K562 (cell line): ENCODE measurements around the gene SYNM. TPM values are rescaled to one million over a fixed set of nuclear protein-coding genes. Genes with fewer than 3 reads are reported as not detected.

Experiments used
- ATAC-seq: fragments of 200-7000 bp; cut with Tn5 transposase; 3 replicates; pipeline ENCODE4 v1.9.1; 2020; ENCODE audit warnings: moderate library complexity
- BruUV-seq: library from RNA; stranded (reverse); fragments of 400-500 nt; replicated peaks from 2 replicates; lab custom pipeline; 2021; lab: Mats Ljungman, UMichigan
- CTCF ChIA-PET: fragments of 300-600 bp; formaldehyde crosslinking; extraction: SDS; loops from one replicate; lab custom pipeline; 2021; ENCODE audit warnings: low intra/inter-chr PET ratio; lab: Yijun Ruan, JAX
- POLR2A ChIA-PET: fragments of 300-600, 350-650 bp; sonication (Branson Sonifier 250); formaldehyde crosslinking; extraction: SDS; loops from one replicate; lab custom pipeline; 2021; ENCODE audit warnings: antibody characterized with exemption, inconsistent platforms; lab: Yijun Ruan, JAX
- DNase-seq, 4 experiments: peaks; one replicate each; pipeline versions ENCODE4 v3.0.0 to v3.0.0-alpha.2; 2011 to 2018; ENCODE audit warnings: low spot score in 3 of 4, mixed read lengths in 3 of 4; ENCODE audit errors: extremely low read depth in 1 of 4
- FAIRE-seq: peaks from 2 replicates; lab custom pipeline; 2011; peaks lifted over from hg19 to GRCh38; lab: Jason Lieb, UNC
- H2AFZ ChIP-seq: 2 replicates; pipeline ENCODE4 v1.6.0; 2011; ENCODE audit warnings: low read depth, low read length, control low read depth, inconsistent platforms
- H3K27ac ChIP-seq: fragments of 200-600 bp; 3 replicates; pipeline ENCODE4 v1.8.0; 2011; ENCODE audit warnings: low read depth, mild to moderate bottlenecking, control low read depth, inconsistent platforms, low read length, moderate library complexity, mixed read lengths; ENCODE audit errors: extremely low read depth
- H3K27me3 ChIP-seq, 2 experiments: fragments of 300-600 bp in 1 of 2; 2 replicates in 1 of 2; 3 replicates in 1 of 2; pipeline versions ENCODE4 v1.6.0 to v1.8.0; 2011; ENCODE audit warnings: inconsistent platforms in 2 of 2, low read length in 2 of 2, mild to moderate bottlenecking in 1 of 2, mixed read lengths in 1 of 2, moderate library complexity in 1 of 2; ENCODE audit not compliant: control insufficient read depth in 2 of 2, insufficient read depth in 2 of 2
- H3K36me3 ChIP-seq: fragments of 300-600 bp; 3 replicates; pipeline ENCODE4 v1.8.0; 2011; ENCODE audit warnings: mild to moderate bottlenecking, low read length, inconsistent platforms; ENCODE audit not compliant: control insufficient read depth, insufficient read depth
- H3K4me1 ChIP-seq, 2 experiments: fragments of 200-600 bp in 1 of 2; replicated peaks in 1 of 2; 2 replicates in 1 of 2; 3 replicates in 1 of 2; pipeline versions ENCODE4 v1.5.1 to v1.8.0; 2011; ENCODE audit warnings: inconsistent platforms in 2 of 2, low read length in 2 of 2, mild to moderate bottlenecking in 1 of 2, mixed read lengths in 1 of 2, moderate library complexity in 1 of 2; ENCODE audit not compliant: control insufficient read depth in 2 of 2, insufficient read depth in 2 of 2
- H3K4me2 ChIP-seq: 2 replicates; pipeline ENCODE4 v1.6.1; 2011; ENCODE audit warnings: low read length, control low read depth, inconsistent platforms, mixed read lengths; ENCODE audit not compliant: insufficient read depth
- H3K4me3 ChIP-seq: fragments of 200-600 bp; sonication (generic), shearing (Covaris generic); 2 replicates; pipeline ENCODE4 v1.5.1; 2016; ENCODE audit warnings: control low read depth, inconsistent platforms
- H3K79me2 ChIP-seq: fragments of 200-600 bp; 3 replicates; pipeline ENCODE4 v1.8.0; 2011; ENCODE audit warnings: low read length, inconsistent platforms; ENCODE audit not compliant: control insufficient read depth, insufficient read depth
- H3K9ac ChIP-seq, 2 experiments: 2 replicates each; pipeline versions ENCODE4 v1.6.0 to v1.6.1; 2011; ENCODE audit warnings: low read depth in 2 of 2, low read length in 2 of 2, control low read depth in 1 of 2, inconsistent platforms in 1 of 2, mild to moderate bottlenecking in 1 of 2, mixed read lengths in 1 of 2; ENCODE audit not compliant: insufficient read depth in 1 of 2
- H3K9me1 ChIP-seq: one replicate; pipeline ENCODE4 v1.6.0; 2011; ENCODE audit warnings: inconsistent platforms, mild to moderate bottlenecking, low read length, moderate library complexity; ENCODE audit not compliant: control insufficient read depth, insufficient read depth
- H3K9me3 ChIP-seq: replicated peaks from 2 replicates; pipeline ENCODE4 v1.5.1; 2011; ENCODE audit warnings: low read depth, low read length, inconsistent platforms; ENCODE audit not compliant: control insufficient read depth, insufficient read depth
- H4K20me1 ChIP-seq: replicated peaks from 2 replicates; pipeline ENCODE4 v1.6.1; 2011; ENCODE audit warnings: low read length, inconsistent platforms, mixed read lengths; ENCODE audit not compliant: control insufficient read depth, insufficient read depth
- CBFB ChIP-seq: sonication (generic); formaldehyde crosslinking; IDR thresholded peaks from 2 replicates; pipeline ENCODE4 v1.4.0; 2020; ENCODE audit warnings: mild to moderate bottlenecking, missing genetic modification reagents
- ETS1 ChIP-seq: conservative IDR thresholded peaks from 2 replicates; pipeline ENCODE4 v1.6.1; 2011; ENCODE audit warnings: low read depth, mild to moderate bottlenecking, low read length; ENCODE audit not compliant: control insufficient read depth
- HINFP ChIP-seq: fragments of 450-650 bp; conservative IDR thresholded peaks from 2 replicates; pipeline ENCODE4 v1.6.1; 2016; ENCODE audit warnings: missing genetic modification characterization, low read depth, mild to moderate bottlenecking, control low read depth, missing compliant biosample characterization
- MNT ChIP-seq, 2 experiments: fragments of 450-650 bp; conservative IDR thresholded peaks; 2 replicates each; pipeline ENCODE4 v1.6.1; 2017; ENCODE audit warnings: mild to moderate bottlenecking in 2 of 2, moderate library complexity in 2 of 2
- TAF9B ChIP-seq: fragments of 450-650 bp; IDR thresholded peaks from 2 replicates; pipeline ENCODE4 v1.6.1; 2018; ENCODE audit warnings: mild to moderate bottlenecking; ENCODE audit not compliant: partially characterized antibody
- THAP12 ChIP-seq: fragments of 250-450 bp; sonication (Bioruptor Pico); IDR thresholded peaks from 2 replicates; pipeline ENCODE4 v1.9.0; 2021; ENCODE audit warnings: mild to moderate bottlenecking, inconsistent platforms
- ZBTB2 ChIP-seq: fragments of 450-650 bp; IDR thresholded peaks from 2 replicates; pipeline ENCODE4 v1.6.1; 2016; ENCODE audit warnings: antibody characterized with exemption
- WGBS: fragments of 100-300 bp; shearing (Covaris generic); methylation state at CpG from one replicate; pipeline ENCODE4 v1.1.6; 2016; ENCODE audit warnings: low coverage, mixed read lengths; ENCODE audit not compliant: insufficient coverage; ENCODE audit errors: missing lambda C conversion rate; 5-methylcytosine and 5-hydroxymethylcytosine counted together
- in situ Hi-C: fragments of 300-500 bp; cut with MboI; formaldehyde crosslinking; loops from 4 replicates; pipeline ENCODE4 v1.15.0; 2018; ENCODE audit warnings: inconsistent platforms, mixed read lengths
- intact Hi-C: fragments of 100-400 bp; cut with micrococcal nuclease; formaldehyde crosslinking; loops from 2 replicates; pipeline ENCODE4 v1.14.2; 2022
- polyA plus RNA-seq, 8 experiments: library from polyadenylated mRNA; depleted of rRNA in 4 of 8; stranded (reverse) in 5 of 8; unstranded in 3 of 8; fragments of >200 nt; fragmentation: Nextera tagmentation in 2 of 8; fragmentation: Illumina TruSeq in 1 of 8; extraction: Ambion mirVana in 2 of 8; extraction: Trizol in 1 of 8; gene quantifications; 2 replicates each; pipeline versions ENCODE4 v1.2.1 to v1.2.3, GENCODE V29; 2011 to 2014; ENCODE audit warnings: inconsistent platforms in 1 of 8, missing spikeins in 1 of 8
- total RNA-seq, 7 experiments: library from RNA; depleted of rRNA in 6 of 7; stranded (reverse); fragments of >200 nt in 6 of 7; fragmentation: Illumina TruSeq in 2 of 7; extraction: Trizol in 2 of 7; gene quantifications; 2 replicates each; pipeline versions ENCODE4 v1.2.1 to v1.2.3, GENCODE V29; 2011 to 2021; ENCODE audit warnings: low replicate concordance in 1 of 7

Gene SYNM
- total and polyA plus RNA-seq, 9 of the 15 experiments (the other 6 are each of a cell fraction or from before 2014, with no cell fraction given) = 0.01 to 0.42 (median 0.13) TPM

- POLR2A ChIA-PET = no interaction called here
- 13% methylated on average over 10 of the region's 11 CpGs for WGBS
- no peak for TF ChIP-seq HINFP (tag)
- TF ChIP-seq ZBTB2 = no peak
- TF ChIP-seq CBFB (CRISPR knock-in tag) = no peak
- TF ChIP-seq THAP12 (CRISPR knock-in tag) = no peak
- no peak for TF ChIP-seq ETS1
- TF ChIP-seq MNT (conservative IDR thresholded peaks at IDR 0.05) = no peak
- TF ChIP-seq TAF9B = no peak
Observed at GRCh38 chr15:99115300-99116215, 10.7 kb downstream of the SYNM start.

More at GRCh38 chr15:99115300-99116215, 10.7 kb downstream of the SYNM start:
- Histone ChIP-seq H3K9me1 (no peaks in the 10 kb centered on the region), H3K4me2 (no peak overlapping the region), H4K20me1 (no peaks in the 10 kb centered on the region), H3K4me1 (no peaks in the 10 kb centered on the region), H3K27me3 (peaks cover 6 to 40% of the 10 kb centered on the region in 2 experiments; a peak in 4 of 5 replicates), H3K36me3 (no peaks in the 10 kb centered on the region), H2AFZ (no peak overlapping the region), H3K27ac (no peak overlapping the region), H3K9me3 (no peaks in the 10 kb centered on the region), H3K4me3 (no peak overlapping the region), H3K9ac (no peak overlapping the region), H3K79me2 (no peaks in the 10 kb centered on the region)
- in situ Hi-C loops = no loop called here
- BruUV-seq = no TSS peak
- CTCF ChIA-PET = no interaction called here
- DNase-seq = no peak
- FAIRE-seq = no peak
- intact Hi-C loops = no loop called here
- ATAC-seq = no peak
